ENCODE measurements around the gene VPS13D.

GRCh38 chr1:12404918-12405317 is 175.1 kb downstream of the VPS13D start:
- TF ChIP-seq CTCF (IDR thresholded peaks at IDR 0.05; ENCODE audit: low read length) (no peak), EZH2phosphoT487 (IDR thresholded peaks at IDR 0.05; ENCODE audit: low read length) (no peak)
